M059J (cell line): ENCODE measurements around the gene MYL7. TPM values are rescaled to one million over a fixed set of nuclear protein-coding genes. Genes with fewer than 3 reads are reported as not detected.
A peak's percentile ranks its signal among the peaks of the same experiment; 100 is the strongest.
"Not testable (repeated sequence)": the region's sequence is repeated elsewhere in the genome, so short reads cannot be mapped to it uniquely, and the experiment has no call there.

Source experiments
- DNase-seq: peaks from one replicate; pipeline ENCODE4 v3.0.0-alpha.2; 2012; ENCODE audit warnings: low read depth
- total RNA-seq: library from RNA; depleted of rRNA; stranded (reverse); fragments of >200 nt; shearing (Covaris generic); gene quantifications from 2 replicates; pipeline ENCODE4 v1.2.3, GENCODE V29; 2014

Gene MYL7
- total RNA-seq, 1 experiment from 2014 or later: not detected

DNA sequence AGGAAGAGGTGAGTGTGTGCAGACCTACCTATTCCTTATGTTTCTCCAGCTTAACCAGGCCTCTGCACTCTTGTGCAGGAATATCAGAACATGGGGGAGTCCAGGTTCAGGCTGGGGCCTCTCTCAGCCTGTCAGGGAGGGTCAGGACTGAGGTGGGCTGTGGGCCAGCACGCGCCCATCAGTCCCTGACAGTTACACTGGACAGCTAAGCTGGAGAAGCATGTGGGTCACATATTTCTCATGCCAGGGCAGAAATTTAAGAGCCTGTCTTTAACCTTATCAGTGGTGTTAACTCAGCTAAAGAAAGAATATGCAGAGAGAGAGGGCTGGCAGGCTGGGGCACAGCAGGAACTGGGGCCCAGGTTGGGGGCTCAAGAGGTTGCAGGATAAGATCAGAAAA is 9.1 kb downstream of the MYL7 start:
- DNase-seq: no peak

- DNase-seq: peak; percentile 50
Observed at GRCh38 chr7:44131173-44132029, 9.7 kb downstream of the MYL7 start.

DNA sequence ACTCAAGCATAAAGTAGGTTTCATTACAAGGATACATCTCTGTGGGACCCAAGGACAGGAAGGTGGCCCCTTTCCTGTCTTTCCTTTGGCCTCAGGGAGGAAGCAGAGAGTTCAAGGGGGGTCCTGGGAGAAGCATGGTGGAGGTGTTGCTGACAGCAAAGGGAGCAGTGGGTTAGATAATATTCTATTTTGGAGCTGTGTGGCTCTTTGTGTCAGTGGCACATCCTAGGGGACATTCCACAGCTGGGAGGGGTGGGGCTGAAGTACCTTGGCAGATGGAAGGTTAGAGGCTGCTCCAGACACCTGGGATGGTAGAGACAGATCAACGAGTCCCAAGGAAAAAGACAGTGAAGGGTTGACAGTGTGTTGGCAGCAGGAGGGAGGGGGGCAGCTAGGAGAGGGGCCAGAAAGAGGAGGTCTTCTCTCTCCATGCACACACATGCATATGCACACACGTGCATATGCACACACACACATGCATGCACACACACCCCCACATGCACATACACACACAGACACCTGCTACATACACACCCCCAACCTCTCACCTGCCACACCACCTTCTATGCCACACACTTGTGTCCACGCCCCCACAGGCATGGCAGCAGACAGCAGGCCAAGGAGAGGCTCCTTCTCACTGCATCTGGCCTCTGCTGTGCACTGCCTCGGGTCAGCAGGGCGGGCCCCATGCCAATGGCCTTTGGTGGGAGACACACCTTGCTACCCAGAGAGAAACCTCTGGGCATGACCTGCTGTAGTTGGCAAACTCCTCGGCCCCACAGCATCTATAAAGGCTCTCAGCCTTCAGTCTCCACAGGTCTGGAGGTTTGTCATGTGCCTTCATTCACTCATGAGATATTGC is 12.2 kb downstream of the MYL7 start:
- DNase-seq: no peak

GRCh38 chr7:44127161-44127560 is 14.0 kb downstream of the MYL7 start:
- no peak for DNase-seq

DNA sequence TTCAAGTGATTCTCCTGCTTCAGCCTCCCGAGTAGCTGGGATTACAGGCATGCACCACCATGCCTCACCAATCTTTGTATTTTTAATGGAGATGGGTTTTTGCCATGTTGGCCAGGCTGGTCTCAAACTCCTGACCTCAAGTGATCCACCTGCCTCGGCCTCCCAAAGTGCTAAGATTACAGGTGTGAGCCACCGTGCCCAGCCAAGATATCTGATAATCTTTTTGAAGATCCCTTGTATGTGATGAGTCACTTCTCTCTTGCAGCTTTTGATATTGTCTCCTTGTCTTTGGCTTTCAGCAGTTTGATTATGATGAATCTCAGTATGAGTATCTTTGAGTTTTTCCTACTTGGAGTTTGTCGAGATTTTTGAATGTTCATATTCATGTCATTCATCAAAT is 14.6 kb downstream of the MYL7 start:
- not testable (repeated sequence) for DNase-seq

DNA sequence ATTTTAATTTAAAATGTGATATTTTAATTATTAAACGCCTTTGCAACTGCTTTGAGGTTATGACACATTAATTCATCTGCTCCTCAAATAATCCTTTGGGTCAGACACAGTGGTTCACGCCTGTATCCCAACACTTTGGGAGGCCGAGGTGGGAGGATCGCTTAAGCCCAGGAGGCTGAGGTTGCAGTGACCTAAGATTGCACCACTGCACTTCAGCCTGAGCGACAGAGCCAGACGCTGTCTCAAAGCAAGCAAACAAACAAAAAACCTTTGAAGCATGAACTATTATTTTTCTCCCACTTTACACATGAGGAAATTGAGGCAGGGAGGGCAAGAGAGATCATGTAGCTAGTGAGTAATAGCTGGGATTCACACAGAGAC is 16.3 kb downstream of the MYL7 start:
- no peak for DNase-seq

DNA sequence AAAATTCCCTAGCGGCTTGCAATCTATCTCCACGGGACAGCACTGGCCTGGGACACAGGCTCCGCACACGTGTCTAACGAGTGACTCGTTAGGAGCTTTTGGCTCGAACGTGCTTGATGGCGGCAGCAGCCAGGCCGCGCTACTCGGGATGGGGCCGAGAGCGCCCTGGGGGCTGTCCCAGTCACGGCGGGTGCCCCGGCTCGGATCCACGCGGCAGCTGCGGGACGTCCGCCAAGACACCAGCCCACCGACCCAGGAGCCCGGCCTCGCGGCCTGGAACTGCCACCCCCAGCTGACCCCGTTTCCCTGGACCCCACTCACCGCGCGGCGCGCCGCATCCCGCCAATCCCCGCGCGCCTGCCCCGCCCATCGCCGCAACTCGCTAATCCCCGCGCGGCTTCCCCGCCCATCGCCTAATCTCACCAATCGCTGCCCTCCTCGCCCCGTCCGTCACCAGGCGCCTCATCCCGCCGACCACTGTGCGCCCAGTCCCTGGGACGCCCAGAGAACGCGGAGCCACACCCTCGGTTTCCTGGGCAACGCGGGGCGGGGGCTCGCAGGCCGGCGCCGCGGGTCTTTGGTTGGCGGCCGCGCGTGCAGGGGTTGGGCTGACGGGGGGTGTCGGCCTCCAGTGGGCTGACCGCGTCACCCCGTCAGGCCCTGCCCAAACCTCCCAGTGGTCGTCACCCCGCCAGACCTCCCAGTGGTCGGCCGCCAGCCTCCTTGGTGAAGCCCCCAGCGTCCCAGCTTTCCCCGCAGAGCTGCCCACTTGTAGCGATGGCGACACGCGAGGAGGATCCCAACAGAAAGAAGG is 17.7 kb downstream of the MYL7 start, which contains the start of gene POLD2:
TSS of gene POLD2 (minus strand) at position 359 of the 814 bp plus-strand sequence. CDS start 1,495 bp downstream, outside the sequence.
- peak; percentile 97 for DNase-seq

DNA sequence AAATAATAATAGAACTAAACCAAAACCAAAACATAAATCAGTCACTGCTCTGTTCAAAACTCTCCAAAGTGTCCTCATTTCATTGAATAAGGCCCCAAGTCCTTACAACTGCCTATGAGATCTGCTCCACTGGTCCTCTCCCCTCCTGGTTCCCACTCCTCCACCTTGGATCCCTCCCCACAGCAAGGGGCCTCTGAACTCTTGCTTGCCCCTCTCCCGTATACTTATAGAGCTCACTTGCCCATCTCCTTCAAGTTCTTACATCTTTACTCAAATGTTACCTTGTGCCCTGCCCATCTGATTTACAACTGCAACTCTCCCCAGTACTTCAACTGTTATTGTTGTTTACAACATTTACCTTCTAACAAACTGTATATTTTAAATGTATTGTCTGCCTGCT is 18.6 kb downstream of the MYL7 start:
- DNase-seq: no peak

GRCh38 chr7:44121761-44122420 is 19.2 kb downstream of the MYL7 start:
- DNase-seq: no peak

DNA sequence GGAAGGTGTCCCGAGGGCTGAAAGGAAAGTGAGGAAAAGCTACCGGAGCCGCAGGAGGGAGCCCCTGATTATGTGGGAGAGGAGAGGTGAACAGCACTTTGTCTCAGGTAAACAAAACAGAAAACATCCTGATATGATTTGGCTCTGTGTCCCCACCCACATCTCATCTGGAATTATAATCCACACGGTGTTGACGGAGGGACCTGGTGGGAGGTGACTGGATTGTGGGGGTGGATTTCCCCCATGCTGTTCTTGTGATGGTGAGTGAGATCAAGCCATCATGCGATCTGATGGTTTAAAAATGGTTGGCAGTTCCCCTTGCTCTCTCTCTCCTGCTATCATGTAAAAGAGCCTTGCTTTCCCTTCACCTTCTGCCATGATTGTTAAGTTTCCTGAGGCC is 20.7 kb downstream of the MYL7 start:
- DNase-seq: no peak

GRCh38 chr7:44119829-44120380 is 21.2 kb downstream of the MYL7 start:
- no peak for DNase-seq

- no peak for DNase-seq
Observed at GRCh38 chr7:44117801-44118429, 23.2 kb downstream of the MYL7 start.

GRCh38 chr7:44116789-44117666 is 24.1 kb downstream of the MYL7 start:
- no peak for DNase-seq

DNA sequence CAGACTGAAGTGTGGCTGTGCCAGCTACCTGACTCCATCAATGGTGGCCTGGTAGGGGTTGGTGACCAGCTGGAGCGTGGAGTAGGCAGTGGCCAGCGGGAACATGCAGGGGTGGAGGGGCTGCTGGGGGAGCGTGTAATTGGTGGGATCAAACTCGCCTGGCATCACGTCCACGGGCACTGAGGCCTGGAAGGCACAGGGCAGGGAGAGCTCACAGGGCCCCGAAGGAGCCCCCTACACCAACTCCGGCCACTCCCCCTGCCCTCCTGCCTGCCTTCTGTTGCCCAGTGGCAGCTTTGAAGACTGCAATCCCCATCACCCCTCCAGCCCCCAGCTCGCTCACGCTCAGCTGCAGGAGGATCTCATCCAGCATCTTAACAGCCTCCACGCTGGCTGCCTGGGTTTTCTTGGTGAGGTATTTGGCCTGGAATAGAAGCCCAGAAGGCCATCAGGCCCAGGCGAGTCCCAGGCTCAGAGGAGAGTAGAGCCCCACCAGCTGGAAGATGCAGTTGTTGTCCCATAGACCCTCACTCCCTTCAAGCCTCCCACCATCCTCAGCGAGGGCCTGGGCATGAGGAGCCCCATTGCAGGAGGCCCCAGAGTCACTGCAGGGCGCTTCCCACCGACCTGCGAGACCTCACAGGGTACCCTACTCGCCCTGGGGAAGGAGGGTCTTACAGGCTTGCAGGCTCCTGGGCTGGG is 24.9 kb downstream of the MYL7 start:
- no peak for DNase-seq

- DNase-seq: no peak
Observed at GRCh38 chr7:44114586-44115310, 26.4 kb downstream of the MYL7 start.

GRCh38 chr7:44113764-44114354 is 27.3 kb downstream of the MYL7 start:
- DNase-seq: no peak

DNA sequence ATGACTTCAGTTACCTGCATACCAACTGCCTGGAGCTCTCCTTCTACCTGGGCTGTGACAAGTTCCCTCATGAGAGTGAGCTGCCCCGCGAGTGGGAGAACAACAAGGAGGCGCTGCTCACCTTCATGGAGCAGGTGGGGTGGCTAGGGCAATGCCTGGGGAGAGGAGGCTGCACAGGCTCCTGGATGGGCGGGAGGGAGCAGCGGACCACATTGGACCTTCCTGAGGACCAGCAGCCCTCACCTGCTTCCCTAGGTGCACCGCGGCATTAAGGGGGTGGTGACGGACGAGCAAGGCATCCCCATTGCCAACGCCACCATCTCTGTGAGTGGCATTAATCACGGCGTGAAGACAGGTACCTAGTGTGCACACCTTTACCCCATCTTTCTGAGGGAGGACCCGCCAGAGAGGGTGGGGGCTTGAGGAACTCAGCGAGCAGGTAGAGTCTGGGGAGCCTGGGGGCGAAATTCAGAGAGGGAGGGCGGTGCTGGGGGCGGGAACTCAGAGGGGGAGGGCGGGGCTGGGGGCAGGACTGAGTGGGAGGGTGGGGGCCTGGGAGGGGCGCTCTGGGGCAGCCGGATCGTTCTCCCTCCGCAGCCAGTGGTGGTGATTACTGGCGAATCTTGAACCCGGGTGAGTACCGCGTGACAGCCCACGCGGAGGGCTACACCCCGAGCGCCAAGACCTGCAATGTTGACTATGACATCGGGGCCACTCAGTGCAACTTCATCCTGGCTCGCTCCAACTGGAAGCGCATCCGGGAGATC is 28.0 kb downstream of the MYL7 start:
- no peak for DNase-seq
